SU-DHL-6 (cell line): ENCODE data around the gene B4GALT5.

Source experiments
- EZH2phosphoT487 ChIP-seq: fragments of 200-600 bp; sonication (generic), shearing (Covaris generic); conservative IDR thresholded peaks from 2 replicates; pipeline ENCODE4 v1.6.1; 2018; ENCODE audit warnings: mild to moderate bottlenecking, antibody characterized with exemption, low read length, moderate library complexity, mixed read lengths
- TF ChIP-seq, protein P1 (sequence below): fragments of 200-600 bp; sonication (generic); IDR thresholded peaks from one replicate; pipeline ENCODE4 v1.5.1; 2017; ENCODE audit warnings: antibody characterized with exemption, mild to moderate bottlenecking, low read length, moderate library complexity; ENCODE audit not compliant: insufficient read depth, poor library complexity, severe bottlenecking

DNA sequence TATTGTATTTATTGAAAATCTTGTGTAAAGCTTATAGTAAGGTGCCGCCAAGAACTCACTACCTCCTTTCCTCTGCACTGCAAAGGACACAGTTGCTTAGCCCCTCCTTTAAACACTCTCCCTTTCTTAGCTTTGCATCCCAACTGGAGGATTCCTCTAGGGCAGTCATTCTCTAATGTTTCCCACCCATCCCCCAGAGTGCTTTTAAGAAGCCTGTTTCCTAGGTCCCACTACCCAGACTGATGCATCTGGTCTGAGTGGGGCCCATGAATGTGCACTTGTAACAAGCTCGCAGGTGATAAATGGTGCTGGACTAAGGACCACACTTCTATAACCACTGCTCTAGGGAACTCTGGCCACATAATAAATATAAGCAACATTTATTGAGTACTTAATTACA, 55.2 kb downstream of the B4GALT5 start:
- TF ChIP-seq, protein P1, sequence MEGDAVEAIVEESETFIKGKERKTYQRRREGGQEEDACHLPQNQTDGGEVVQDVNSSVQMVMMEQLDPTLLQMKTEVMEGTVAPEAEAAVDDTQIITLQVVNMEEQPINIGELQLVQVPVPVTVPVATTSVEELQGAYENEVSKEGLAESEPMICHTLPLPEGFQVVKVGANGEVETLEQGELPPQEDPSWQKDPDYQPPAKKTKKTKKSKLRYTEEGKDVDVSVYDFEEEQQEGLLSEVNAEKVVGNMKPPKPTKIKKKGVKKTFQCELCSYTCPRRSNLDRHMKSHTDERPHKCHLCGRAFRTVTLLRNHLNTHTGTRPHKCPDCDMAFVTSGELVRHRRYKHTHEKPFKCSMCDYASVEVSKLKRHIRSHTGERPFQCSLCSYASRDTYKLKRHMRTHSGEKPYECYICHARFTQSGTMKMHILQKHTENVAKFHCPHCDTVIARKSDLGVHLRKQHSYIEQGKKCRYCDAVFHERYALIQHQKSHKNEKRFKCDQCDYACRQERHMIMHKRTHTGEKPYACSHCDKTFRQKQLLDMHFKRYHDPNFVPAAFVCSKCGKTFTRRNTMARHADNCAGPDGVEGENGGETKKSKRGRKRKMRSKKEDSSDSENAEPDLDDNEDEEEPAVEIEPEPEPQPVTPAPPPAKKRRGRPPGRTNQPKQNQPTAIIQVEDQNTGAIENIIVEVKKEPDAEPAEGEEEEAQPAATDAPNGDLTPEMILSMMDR = no peak
- TF ChIP-seq EZH2phosphoT487 = no peak
